Loucy (cell line): ENCODE measurements around the gene MDN1.

Source experiments
- CTCF ChIP-seq: fragments of 200-600 bp; sonication (generic); conservative IDR thresholded peaks from 2 replicates; pipeline ENCODE4 v1.5.1; 2014; ENCODE audit warnings: mild to moderate bottlenecking, antibody characterized with exemption, low read length
- EZH2phosphoT487 ChIP-seq: fragments of 200-600 bp; IDR thresholded peaks from 2 replicates; pipeline ENCODE4 v1.6.1; 2018; ENCODE audit warnings: antibody characterized with exemption, mild to moderate bottlenecking, moderate library complexity, borderline replicate concordance

GRCh38 chr6:89694428-89694827, 125.2 kb downstream of the MDN1 start:
- TF ChIP-seq CTCF: no peak
- TF ChIP-seq EZH2phosphoT487: no peak
